Measurements from ENCODE around the gene WASHC2A.
"Not testable (repeated sequence)": the region's sequence is repeated elsewhere in the genome, so short reads cannot be mapped to it uniquely, and the experiment has no call there.

Gene WASHC2A

GRCh38 chr10:50091304-50091703 lies 23.6 kb downstream of the WASHC2A start:
- H3K27ac ChIP-seq (ENCODE audit: low read length); H3K9me2 ChIP-seq (replicated peaks; ENCODE audit: insufficient read depth, low read length); H3K9ac ChIP-seq (ENCODE audit: low read length); H3K79me2 ChIP-seq (ENCODE audit: low read length); H3K36me3 ChIP-seq (replicated peaks; ENCODE audit: insufficient read depth, low read length); DNase-seq; H3F3A ChIP-seq (ENCODE audit: insufficient read depth, low read length); H3K9me3 ChIP-seq (replicated peaks; ENCODE audit: insufficient read depth, low read length); H3K4me2 ChIP-seq (ENCODE audit: low read depth, low read length); H3K27me3 ChIP-seq (replicated peaks; ENCODE audit: insufficient read depth, low read length); H2AFZ ChIP-seq (ENCODE audit: low read length); H3K4me3 ChIP-seq (ENCODE audit: low read length); H3K4me1 ChIP-seq (ENCODE audit: low read length); H4K20me1 ChIP-seq (ENCODE audit: insufficient read depth, low read length): not testable (repeated sequence)

- not testable (repeated sequence) for H2AFZ ChIP-seq (ENCODE audit: low read length); H3K4me2 ChIP-seq (ENCODE audit: low read depth, low read length); DNase-seq; H3K9ac ChIP-seq (ENCODE audit: low read length); H3K4me1 ChIP-seq (ENCODE audit: low read length); H3K4me3 ChIP-seq (ENCODE audit: low read length); H3K9me3 ChIP-seq (replicated peaks; ENCODE audit: insufficient read depth, low read length); H3K79me2 ChIP-seq (ENCODE audit: low read length); H3K9me2 ChIP-seq (replicated peaks; ENCODE audit: insufficient read depth, low read length); H3K36me3 ChIP-seq (replicated peaks; ENCODE audit: insufficient read depth, low read length); H4K20me1 ChIP-seq (ENCODE audit: insufficient read depth, low read length); H3K27me3 ChIP-seq (replicated peaks; ENCODE audit: insufficient read depth, low read length); H3K27ac ChIP-seq (ENCODE audit: low read length); H3F3A ChIP-seq (ENCODE audit: insufficient read depth, low read length)
Measured at GRCh38 chr10:50092928-50093327, 25.2 kb downstream of the WASHC2A start.

- H3K4me1 ChIP-seq (ENCODE audit: low read length); H3K9ac ChIP-seq (ENCODE audit: low read length); H3K4me3 ChIP-seq (ENCODE audit: low read length); H4K20me1 ChIP-seq (ENCODE audit: insufficient read depth, low read length); H3K4me2 ChIP-seq (ENCODE audit: low read depth, low read length); H3F3A ChIP-seq (ENCODE audit: insufficient read depth, low read length); H3K27me3 ChIP-seq (replicated peaks; ENCODE audit: insufficient read depth, low read length); H3K9me3 ChIP-seq (replicated peaks; ENCODE audit: insufficient read depth, low read length); H3K27ac ChIP-seq (ENCODE audit: low read length); H3K79me2 ChIP-seq (ENCODE audit: low read length); H3K9me2 ChIP-seq (replicated peaks; ENCODE audit: insufficient read depth, low read length); H2AFZ ChIP-seq (ENCODE audit: low read length); DNase-seq; H3K36me3 ChIP-seq (replicated peaks; ENCODE audit: insufficient read depth, low read length): not testable (repeated sequence)
Measured at GRCh38 chr10:50094630-50095029, 26.9 kb downstream of the WASHC2A start.

GRCh38 chr10:50095402-50095801 lies 27.6 kb downstream of the WASHC2A start:
- not testable (repeated sequence) for H3K4me2 ChIP-seq (ENCODE audit: low read depth, low read length); H3K27me3 ChIP-seq (replicated peaks; ENCODE audit: insufficient read depth, low read length); DNase-seq; H3K36me3 ChIP-seq (replicated peaks; ENCODE audit: insufficient read depth, low read length); H3K4me1 ChIP-seq (ENCODE audit: low read length); H4K20me1 ChIP-seq (ENCODE audit: insufficient read depth, low read length); H3K9ac ChIP-seq (ENCODE audit: low read length); H3F3A ChIP-seq (ENCODE audit: insufficient read depth, low read length); H3K9me3 ChIP-seq (replicated peaks; ENCODE audit: insufficient read depth, low read length); H3K4me3 ChIP-seq (ENCODE audit: low read length); H2AFZ ChIP-seq (ENCODE audit: low read length); H3K79me2 ChIP-seq (ENCODE audit: low read length); H3K27ac ChIP-seq (ENCODE audit: low read length); H3K9me2 ChIP-seq (replicated peaks; ENCODE audit: insufficient read depth, low read length)

- H3K4me1 ChIP-seq (ENCODE audit: low read length); H3F3A ChIP-seq (ENCODE audit: insufficient read depth, low read length); H3K9me2 ChIP-seq (replicated peaks; ENCODE audit: insufficient read depth, low read length); H4K20me1 ChIP-seq (ENCODE audit: insufficient read depth, low read length); H3K79me2 ChIP-seq (ENCODE audit: low read length); H3K9me3 ChIP-seq (replicated peaks; ENCODE audit: insufficient read depth, low read length); DNase-seq; H3K27ac ChIP-seq (ENCODE audit: low read length); H3K4me3 ChIP-seq (ENCODE audit: low read length); H2AFZ ChIP-seq (ENCODE audit: low read length); H3K36me3 ChIP-seq (replicated peaks; ENCODE audit: insufficient read depth, low read length); H3K27me3 ChIP-seq (replicated peaks; ENCODE audit: insufficient read depth, low read length); H3K4me2 ChIP-seq (ENCODE audit: low read depth, low read length); H3K9ac ChIP-seq (ENCODE audit: low read length): not testable (repeated sequence)
Measured at GRCh38 chr10:50096722-50097121, 29.0 kb downstream of the WASHC2A start.

GRCh38 chr10:50098645-50099044 lies 30.9 kb downstream of the WASHC2A start:
- H3K27ac ChIP-seq (ENCODE audit: low read length); H3K36me3 ChIP-seq (replicated peaks; ENCODE audit: insufficient read depth, low read length); H3F3A ChIP-seq (ENCODE audit: insufficient read depth, low read length); H3K9me3 ChIP-seq (replicated peaks; ENCODE audit: insufficient read depth, low read length); H3K9ac ChIP-seq (ENCODE audit: low read length); DNase-seq; H4K20me1 ChIP-seq (ENCODE audit: insufficient read depth, low read length); H3K4me1 ChIP-seq (ENCODE audit: low read length); H3K4me2 ChIP-seq (ENCODE audit: low read depth, low read length); H2AFZ ChIP-seq (ENCODE audit: low read length); H3K79me2 ChIP-seq (ENCODE audit: low read length); H3K4me3 ChIP-seq (ENCODE audit: low read length); H3K27me3 ChIP-seq (replicated peaks; ENCODE audit: insufficient read depth, low read length); H3K9me2 ChIP-seq (replicated peaks; ENCODE audit: insufficient read depth, low read length): not testable (repeated sequence)

- H3K9ac ChIP-seq (ENCODE audit: low read length); H2AFZ ChIP-seq (ENCODE audit: low read length); H3K4me1 ChIP-seq (ENCODE audit: low read length); H3K4me2 ChIP-seq (ENCODE audit: low read depth, low read length); H4K20me1 ChIP-seq (ENCODE audit: insufficient read depth, low read length); H3K4me3 ChIP-seq (ENCODE audit: low read length); H3K9me3 ChIP-seq (replicated peaks; ENCODE audit: insufficient read depth, low read length); H3K36me3 ChIP-seq (replicated peaks; ENCODE audit: insufficient read depth, low read length); H3K79me2 ChIP-seq (ENCODE audit: low read length); H3K27me3 ChIP-seq (replicated peaks; ENCODE audit: insufficient read depth, low read length); DNase-seq; H3K9me2 ChIP-seq (replicated peaks; ENCODE audit: insufficient read depth, low read length); H3F3A ChIP-seq (ENCODE audit: insufficient read depth, low read length); H3K27ac ChIP-seq (ENCODE audit: low read length): not testable (repeated sequence)
Measured at GRCh38 chr10:50101139-50101582, 33.4 kb downstream of the WASHC2A start.

GRCh38 chr10:50101747-50102146 lies 34.0 kb downstream of the WASHC2A start:
- H3K9me3 ChIP-seq (replicated peaks; ENCODE audit: insufficient read depth, low read length); H3K9ac ChIP-seq (ENCODE audit: low read length); H4K20me1 ChIP-seq (ENCODE audit: insufficient read depth, low read length); H3K9me2 ChIP-seq (replicated peaks; ENCODE audit: insufficient read depth, low read length); H3K79me2 ChIP-seq (ENCODE audit: low read length); DNase-seq; H3K27ac ChIP-seq (ENCODE audit: low read length); H3K27me3 ChIP-seq (replicated peaks; ENCODE audit: insufficient read depth, low read length); H3F3A ChIP-seq (ENCODE audit: insufficient read depth, low read length); H3K36me3 ChIP-seq (replicated peaks; ENCODE audit: insufficient read depth, low read length); H3K4me3 ChIP-seq (ENCODE audit: low read length); H2AFZ ChIP-seq (ENCODE audit: low read length); H3K4me1 ChIP-seq (ENCODE audit: low read length): not testable (repeated sequence)
- peak overlapping the region; percentile 47; the same call in 1 of the 2 replicates for H3K4me2 ChIP-seq (ENCODE audit: low read depth, low read length)

All from MM.1S (cell line).